ENCODE results near the gene KSR1.

GRCh38 chr17:27496971-27497370 lies 40.7 kb downstream of the KSR1 start:
- TF ChIP-seq CTCF (IDR thresholded peaks at IDR 0.05 in 2 of 3, conservative IDR thresholded peaks at IDR 0.05 in 1 of 3; ENCODE audit: insufficient read depth in 2 of 3, low read depth in 1 of 3, low read length in 3 of 3), result no peak
- no peak for TF ChIP-seq CREM (IDR thresholded peaks at IDR 0.05; ENCODE audit: low read depth)
- no peak for TF ChIP-seq TRIM28 (IDR thresholded peaks at IDR 0.05)
- TF ChIP-seq SRSF9 (IDR thresholded peaks at IDR 0.05; ENCODE audit: borderline replicate concordance, low read depth, low read length), result no peak
